Peyer's patch (tissue), 4 donors: ENCODE data around the gene BDP1.

Source experiments
- CTCF ChIP-seq, 6 experiments: fragments of 450-650 bp in 4 of 6; fragments of 200-600 bp in 2 of 6; sonication (generic) in 1 of 6; IDR thresholded peaks; one replicate each; pipeline ENCODE4 v1.5.1; 2017 to 2019; ENCODE audit warnings: antibody characterized with exemption in 6 of 6, mild to moderate bottlenecking in 3 of 6, moderate library complexity in 1 of 6
- POLR2A ChIP-seq, 2 donors: fragments of 450-650 bp; IDR thresholded peaks; one replicate each; pipeline ENCODE4 v1.5.1; 2017; ENCODE audit warnings: antibody characterized with exemption in 2 of 2, mild to moderate bottlenecking in 2 of 2, moderate library complexity in 2 of 2

- no peak for TF ChIP-seq CTCF (IDR thresholded peaks at IDR 0.05)
- TF ChIP-seq POLR2A (IDR thresholded peaks at IDR 0.05), result no peak
These were observed 902 bp downstream of the BDP1 start for GRCh38 chr5:71456362-71456743.
